HG02840 (cell line): ENCODE measurements around the gene NEK7.
A peak's percentile ranks its signal among the peaks of the same experiment; 100 is the strongest.
"Not testable (repeated sequence)": the region's sequence is repeated elsewhere in the genome, so short reads cannot be mapped to it uniquely, and the experiment has no call there.

Source experiments
- ATAC-seq: cut with Tn5 transposase; IDR thresholded peaks from one replicate; pipeline ENCODE4 v1.9.1; 2021; ENCODE audit warnings: mild to moderate bottlenecking, moderate library complexity, moderate number of reproducible peaks; ENCODE audit not compliant: unreplicated experiment, low FRiP score

Gene NEK7

DNA sequence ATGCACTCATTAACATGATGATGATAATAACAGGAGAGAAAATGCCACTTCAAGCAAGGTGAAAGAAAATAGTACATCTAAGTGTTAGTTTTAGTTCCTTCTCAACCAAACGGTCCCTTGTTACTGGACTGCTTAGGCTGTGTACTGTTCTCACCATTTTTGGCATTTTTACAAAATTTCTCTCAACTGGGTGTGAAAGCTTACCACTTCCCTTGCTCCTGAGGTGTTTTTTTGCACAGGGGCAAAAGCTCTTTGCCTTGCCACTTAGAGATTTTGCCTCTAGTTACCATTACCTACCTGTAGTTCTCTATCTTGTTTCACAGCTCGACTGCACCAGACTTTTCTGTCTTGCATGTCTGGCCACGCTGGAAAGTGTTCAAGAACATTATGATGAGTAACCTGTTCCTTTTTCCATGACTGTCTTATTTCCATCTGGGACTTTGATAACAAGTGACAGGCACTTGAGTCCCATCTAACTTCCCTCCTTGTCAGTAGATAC is 10.7 kb downstream of the NEK7 start:
- ATAC-seq = no peak

GRCh38 chr1:198168227-198168626 is 11.4 kb downstream of the NEK7 start:
- ATAC-seq = no peak

- no peak for ATAC-seq
Observed at GRCh38 chr1:198169672-198170071, 12.9 kb downstream of the NEK7 start.

- no peak for ATAC-seq
Observed at GRCh38 chr1:198171667-198172540, 15.1 kb downstream of the NEK7 start.

- no peak for ATAC-seq
Observed at GRCh38 chr1:198173832-198174231, 17.0 kb downstream of the NEK7 start.

- ATAC-seq = peak; percentile 48
Observed at GRCh38 chr1:198174297-198174696, 17.5 kb downstream of the NEK7 start.

- ATAC-seq = peak; percentile 77
Observed at GRCh38 chr1:198175423-198176170, 18.8 kb downstream of the NEK7 start.

- peak; percentile 13 for ATAC-seq
Observed at GRCh38 chr1:198176179-198176578, 19.4 kb downstream of the NEK7 start.

DNA sequence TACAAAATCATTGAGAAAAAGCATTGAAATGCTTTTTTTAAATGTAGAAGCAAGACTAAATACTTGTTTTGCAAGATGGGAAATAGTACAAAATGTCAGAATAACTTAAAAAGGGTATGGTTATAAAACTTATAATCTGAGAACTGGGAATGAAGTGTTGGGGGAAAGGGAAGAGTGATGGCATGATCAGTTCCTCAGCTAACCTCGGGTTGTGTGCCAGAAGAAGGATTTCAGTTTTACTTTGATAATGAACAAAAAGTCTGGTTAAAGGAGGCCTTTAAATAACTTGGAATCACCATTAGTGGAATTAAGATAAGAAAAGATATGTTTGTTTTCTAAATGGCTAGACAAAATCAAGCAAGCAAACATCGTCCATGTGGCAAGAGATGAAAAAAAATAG is 20.7 kb downstream of the NEK7 start:
- no peak for ATAC-seq

- no peak for ATAC-seq
Observed at GRCh38 chr1:198178615-198179014, 21.8 kb downstream of the NEK7 start.

DNA sequence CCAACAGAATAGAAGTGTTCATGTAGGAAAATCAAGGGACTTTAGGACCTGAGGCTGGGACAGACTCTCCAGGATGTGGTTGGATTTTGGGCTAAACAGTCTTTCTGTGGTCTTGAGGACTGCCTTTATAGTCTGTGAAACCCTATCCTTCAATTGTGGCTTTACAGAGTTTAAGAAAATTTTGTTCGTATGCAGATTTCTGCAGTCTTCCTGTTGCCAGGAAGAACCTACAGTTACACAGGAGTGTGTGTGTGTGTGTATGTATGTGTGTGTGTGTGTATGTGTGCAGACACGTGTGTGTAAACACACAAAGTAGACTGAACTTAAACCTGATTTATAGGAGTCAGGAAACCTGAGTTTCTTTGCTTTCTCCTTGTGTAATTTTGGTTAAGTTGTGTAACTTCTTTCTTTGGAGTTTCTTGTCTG is 22.8 kb downstream of the NEK7 start:
- ATAC-seq = no peak

DNA sequence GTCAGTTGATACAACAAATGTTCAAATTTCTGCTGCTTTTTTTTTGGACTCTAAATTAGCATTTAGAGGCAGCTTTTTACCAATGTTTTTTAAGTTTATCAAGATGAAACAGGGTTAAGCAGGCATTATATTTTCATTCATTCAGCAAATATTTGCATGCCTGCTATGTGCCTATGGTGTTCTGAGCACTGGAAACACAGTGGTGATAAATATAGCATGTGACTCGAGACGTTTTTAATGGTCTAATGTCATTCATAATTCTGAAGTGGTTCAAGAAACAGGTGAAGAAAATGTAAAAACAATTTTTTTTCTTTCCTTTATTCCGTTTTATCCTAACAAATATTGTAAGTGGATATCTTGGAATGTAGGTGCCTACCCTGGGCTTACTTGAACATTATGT is 26.8 kb downstream of the NEK7 start:
- no peak for ATAC-seq

DNA sequence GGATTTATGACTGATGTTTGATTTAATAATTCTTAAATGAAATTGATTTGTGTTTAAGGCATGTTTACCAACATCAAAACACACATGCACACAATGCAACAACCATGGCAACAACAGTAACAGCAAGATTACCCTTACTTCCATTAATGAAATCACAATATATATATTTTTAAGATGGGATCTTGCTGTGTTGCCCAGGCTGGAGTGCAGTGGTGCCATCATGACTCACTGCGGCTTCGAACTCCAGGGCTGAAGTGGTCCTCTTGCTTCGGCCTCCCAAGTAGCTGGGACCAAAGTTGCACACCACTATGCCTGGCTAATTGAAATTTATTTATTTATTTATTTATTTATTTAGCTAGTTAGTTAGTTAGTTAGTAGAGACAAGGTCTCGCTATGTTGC is 27.7 kb downstream of the NEK7 start:
- ATAC-seq = no peak

- ATAC-seq = no peak
Observed at GRCh38 chr1:198185146-198185545, 28.3 kb downstream of the NEK7 start.

DNA sequence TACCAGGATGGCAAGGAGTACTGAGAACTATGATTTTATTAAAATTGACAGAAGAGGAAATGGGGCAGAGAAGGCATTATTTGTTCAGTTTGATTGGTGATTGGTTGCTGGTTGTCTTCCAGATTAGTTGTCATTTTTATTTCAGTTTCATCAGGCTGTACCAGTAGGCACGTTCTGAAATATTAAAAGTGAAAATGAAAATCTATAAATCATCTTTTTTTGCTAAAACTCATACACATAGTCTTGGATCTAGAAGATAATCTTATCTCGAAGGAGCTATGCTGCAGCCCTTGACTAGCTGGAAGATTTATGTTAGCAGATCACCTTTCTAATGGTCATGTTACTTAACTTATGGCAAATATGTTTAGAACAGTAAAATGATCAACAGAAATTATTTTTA is 29.0 kb downstream of the NEK7 start:
- no peak for ATAC-seq

DNA sequence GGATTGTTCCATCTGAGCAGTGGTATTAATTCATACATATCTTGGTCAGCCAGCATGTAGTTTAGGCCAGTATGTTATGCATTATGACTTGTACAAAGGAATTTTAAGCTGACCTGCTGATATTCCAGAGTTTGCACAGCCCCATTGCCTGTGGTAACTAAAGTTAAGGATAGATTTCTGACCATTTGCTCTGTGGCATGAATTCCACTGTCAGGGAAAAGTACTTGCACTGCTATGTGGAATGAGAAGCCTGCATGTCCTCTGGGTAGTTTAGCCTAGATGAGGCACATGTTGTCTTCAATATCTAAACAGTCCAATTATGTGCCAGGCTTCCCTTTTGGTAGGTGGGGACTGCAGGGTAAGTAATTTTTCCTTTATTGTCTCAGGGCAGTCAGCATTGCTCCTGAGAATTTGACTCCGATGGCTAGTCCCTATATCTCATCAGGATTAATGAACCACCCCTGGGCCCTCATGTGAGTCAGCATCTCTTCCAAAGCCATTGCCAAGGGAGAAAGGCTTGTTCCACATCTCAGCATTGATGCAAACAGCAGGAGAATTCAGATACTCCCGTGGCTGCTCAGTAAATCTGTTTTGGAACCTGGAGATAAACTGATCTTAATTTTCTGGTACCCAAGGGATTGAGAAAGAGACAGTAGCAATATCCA is 30.2 kb downstream of the NEK7 start:
- ATAC-seq = no peak

GRCh38 chr1:198187973-198188588 is 31.3 kb downstream of the NEK7 start:
- ATAC-seq = no peak

DNA sequence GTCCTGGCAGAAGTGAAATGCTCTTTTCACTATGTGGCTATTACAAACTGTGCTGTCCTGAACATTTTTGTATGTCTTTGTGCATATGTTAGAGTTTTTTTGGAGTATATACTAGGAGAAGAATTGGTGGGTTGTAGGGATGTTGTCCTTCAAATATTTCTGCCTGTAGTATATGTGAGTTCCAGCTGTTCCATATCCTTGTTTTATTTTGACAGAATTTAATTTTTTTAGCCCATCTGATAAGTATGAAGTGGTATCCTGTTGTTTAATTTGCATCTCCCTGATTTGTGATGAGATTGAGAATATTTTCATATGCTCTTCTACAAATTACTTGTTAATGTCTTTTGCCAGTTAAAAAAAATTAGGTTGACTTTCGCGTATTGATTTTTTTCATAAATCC is 34.3 kb downstream of the NEK7 start:
- no peak for ATAC-seq

- not testable (repeated sequence) for ATAC-seq
Observed at GRCh38 chr1:198193871-198194270, 37.1 kb downstream of the NEK7 start.

GRCh38 chr1:198196630-198197029 is 39.8 kb downstream of the NEK7 start:
- ATAC-seq = no peak

DNA sequence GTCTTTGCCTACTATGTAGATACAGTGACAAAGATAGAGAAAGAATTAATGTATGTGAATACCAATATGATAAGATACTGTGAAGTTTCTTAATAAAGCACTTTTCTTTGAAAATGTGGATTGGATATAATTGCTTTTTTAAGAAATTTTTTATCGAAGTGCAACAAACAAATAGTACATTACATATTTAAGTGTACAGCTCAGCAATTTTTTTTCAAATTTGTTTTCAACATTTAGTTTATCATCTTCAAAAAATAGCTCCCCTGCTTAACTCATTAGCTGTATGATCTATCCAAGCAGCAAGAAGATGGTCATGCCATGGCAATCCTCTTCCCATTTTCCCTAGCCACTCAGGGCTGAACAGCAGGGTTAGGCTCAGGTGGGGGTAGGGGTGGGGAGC is 40.5 kb downstream of the NEK7 start:
- ATAC-seq = no peak
